HepG2 (cell line): ENCODE measurements around the gene TET2. TPM values are rescaled to one million over a fixed set of nuclear protein-coding genes. Genes with fewer than 3 reads are reported as not detected.

Experiments used
- ATAC-seq: fragments of 200-7000 bp; cut with Tn5 transposase; 3 replicates; pipeline ENCODE4 v1.9.1; 2020; ENCODE audit warnings: mild to moderate bottlenecking, moderate library complexity
- BruUV-seq: library from RNA; stranded (reverse); fragments of 400-500 nt; replicated peaks from 2 replicates; lab custom pipeline; 2021; lab: Mats Ljungman, UMichigan
- CTCF ChIA-PET: fragments of 300-600 bp; formaldehyde crosslinking; extraction: SDS; loops from one replicate; lab custom pipeline; 2021; ENCODE audit warnings: low total read pairs, inconsistent platforms, low intra/inter-chr PET ratio; lab: Yijun Ruan, JAX
- POLR2A ChIA-PET: fragments of 350-600 bp; sonication (Branson Sonifier 250); formaldehyde crosslinking; loops from one replicate; lab custom pipeline; 2020; ENCODE audit warnings: antibody characterized with exemption, inconsistent platforms; lab: Yijun Ruan, JAX
- DNase-seq: peaks from one replicate; pipeline ENCODE4 v3.0.0-alpha.2; 2015; ENCODE audit warnings: low spot score
- FAIRE-seq: peaks from 3 replicates; lab custom pipeline; 2011; peaks lifted over from hg19 to GRCh38; lab: Jason Lieb, UNC
- H2AFZ ChIP-seq: one replicate; pipeline ENCODE4 v1.6.1; 2011; ENCODE audit warnings: low read length, inconsistent platforms
- H3K27ac ChIP-seq: fragments of 300-600 bp; 3 replicates; pipeline ENCODE4 v1.8.0; 2011; ENCODE audit warnings: mixed run types, mild to moderate bottlenecking, mixed read lengths, low read length, inconsistent platforms; ENCODE audit not compliant: insufficient read depth; ENCODE audit errors: extremely low read length
- H3K27me3 ChIP-seq, 2 experiments: fragments of 200-600 bp in 1 of 2; 2 replicates in 1 of 2; 3 replicates in 1 of 2; pipeline versions ENCODE4 v1.6.0 to v1.8.0; 2011; ENCODE audit warnings: low read length in 2 of 2, mild to moderate bottlenecking in 2 of 2, moderate library complexity in 2 of 2, inconsistent platforms in 1 of 2; ENCODE audit not compliant: insufficient read depth in 2 of 2, control insufficient read depth in 1 of 2
- H3K36me3 ChIP-seq, 2 experiments: fragments of 200-600 bp in 1 of 2; replicated peaks in 1 of 2; 2 replicates in 1 of 2; 3 replicates in 1 of 2; pipeline versions ENCODE4 v1.5.1 to v1.8.0; 2011; ENCODE audit warnings: low read length in 2 of 2, inconsistent platforms in 1 of 2; ENCODE audit not compliant: insufficient read depth in 2 of 2, control insufficient read depth in 1 of 2
- H3K4me1 ChIP-seq: 2 replicates; pipeline ENCODE4 v1.5.1; 2012; ENCODE audit warnings: low read length, inconsistent platforms; ENCODE audit not compliant: insufficient read depth
- H3K4me2 ChIP-seq: 2 replicates; pipeline ENCODE4 v1.6.0; 2011; ENCODE audit warnings: low read depth, low read length, inconsistent platforms
- H3K4me3 ChIP-seq, 3 experiments: fragments of 200-600 bp in 1 of 3; sonication (generic), shearing (Covaris generic) in 1 of 3; replicated peaks in 1 of 3; 2 replicates each; pipeline ENCODE4 v1.5.1; 2011 to 2016; ENCODE audit warnings: low read length in 3 of 3, inconsistent platforms in 2 of 3, low read depth in 2 of 3, mild to moderate bottlenecking in 2 of 3, control low read depth in 1 of 3, mixed read lengths in 1 of 3; ENCODE audit not compliant: insufficient read depth in 1 of 3
- H3K79me2 ChIP-seq: one replicate; pipeline ENCODE4 v1.6.1; 2011; ENCODE audit warnings: low read length, inconsistent platforms; ENCODE audit not compliant: insufficient read depth
- H3K9ac ChIP-seq: 2 replicates; pipeline ENCODE4 v1.6.0; 2011; ENCODE audit warnings: mild to moderate bottlenecking, low read depth, low read length, inconsistent platforms; ENCODE audit not compliant: insufficient read depth
- H3K9me3 ChIP-seq: 2 replicates; pipeline ENCODE4 v1.5.1; 2012; ENCODE audit warnings: mild to moderate bottlenecking, low read length
- H4K20me1 ChIP-seq: 2 replicates; pipeline ENCODE4 v1.6.0; 2011; ENCODE audit warnings: inconsistent platforms, mild to moderate bottlenecking, low read length, moderate library complexity; ENCODE audit not compliant: insufficient read depth
- IKZF1 ChIP-seq: fragments of 450-650 bp; IDR thresholded peaks from 2 replicates; pipeline ENCODE4 v1.7.1; 2016
- NR2F2 ChIP-seq: IDR thresholded peaks from 2 replicates; pipeline ENCODE4 v1.6.1; 2012; ENCODE audit warnings: low read depth, inconsistent platforms, borderline replicate concordance
- POLR2AphosphoS5 ChIP-seq: IDR thresholded peaks from 2 replicates; pipeline ENCODE4 v1.6.1; 2012; ENCODE audit warnings: low read depth, low read length
- SMAD9 ChIP-seq: sonication (generic); formaldehyde crosslinking; IDR thresholded peaks from 2 replicates; pipeline ENCODE4 v1.5.1; 2020; ENCODE audit warnings: mild to moderate bottlenecking, missing genetic modification reagents
- SMARCC2 ChIP-seq: fragments of 450-650 bp; IDR thresholded peaks from 2 replicates; pipeline ENCODE4 v1.6.1; 2017; ENCODE audit warnings: antibody characterized with exemption, mild to moderate bottlenecking
- SNRNP70 ChIP-seq: fragments of 200-400 bp; formaldehyde crosslinking; IDR thresholded peaks from 2 replicates; pipeline ENCODE4 v1.6.1; 2017; ENCODE audit warnings: mild to moderate bottlenecking, low read depth, low read length, moderate library complexity
- SOX13 ChIP-seq, 3 experiments: fragments of 450-650 bp in 1 of 3; sonication (generic) in 1 of 3; formaldehyde crosslinking in 1 of 3; IDR thresholded peaks in 2 of 3; conservative IDR thresholded peaks in 1 of 3; 2 replicates each; pipeline versions ENCODE4 v1.5.0 to v1.6.1; 2016 to 2020; ENCODE audit warnings: antibody characterized with exemption in 1 of 3, mild to moderate bottlenecking in 1 of 3, missing compliant biosample characterization in 1 of 3, missing genetic modification reagents in 1 of 3, moderate library complexity in 1 of 3
- ZMYM3 ChIP-seq: sonication (generic); formaldehyde crosslinking; IDR thresholded peaks from 2 replicates; pipeline ENCODE4 v1.5.1; 2020; ENCODE audit warnings: mild to moderate bottlenecking, missing genetic modification reagents
- ZNF556 ChIP-seq: sonication (generic); formaldehyde crosslinking; IDR thresholded peaks from 2 replicates; pipeline ENCODE4 v1.4.0; 2020; ENCODE audit warnings: mild to moderate bottlenecking, missing genetic modification reagents, borderline replicate concordance
- ZNF660 ChIP-seq: sonication (generic); formaldehyde crosslinking; IDR thresholded peaks from 2 replicates; pipeline ENCODE4 v1.5.1; 2020; ENCODE audit warnings: mild to moderate bottlenecking, low read depth, missing genetic modification reagents, borderline replicate concordance
- ZSCAN20 ChIP-seq: sonication (generic); formaldehyde crosslinking; IDR thresholded peaks from 2 replicates; pipeline ENCODE4 v1.4.0; 2020; ENCODE audit warnings: missing genetic modification reagents, mild to moderate bottlenecking, borderline replicate concordance
- WGBS: methylation state at CpG from one replicate; pipeline ENCODE4 v1.1.6; 2017; ENCODE audit warnings: low lambda C conversion rate; 5-methylcytosine and 5-hydroxymethylcytosine counted together
- in situ Hi-C: cut with HindIII; loops from 2 replicates; pipeline ENCODE4 v1.10.0; 2017; ENCODE audit warnings: low pct_unique_long_range_greater_than_20kb; ENCODE audit not compliant: extremely low pct_ligation_motif_present
- intact Hi-C: fragments of 100-400 bp; cut with micrococcal nuclease; formaldehyde crosslinking; loops from one replicate; pipeline ENCODE4 v1.10.0; 2022; ENCODE audit not compliant: unreplicated experiment
- polyA plus RNA-seq, 8 experiments: library from polyadenylated mRNA; depleted of rRNA in 3 of 8; stranded (reverse) in 7 of 8; unstranded in 1 of 8; fragments of >200 nt; fragmentation: Illumina TruSeq in 4 of 8; extraction: Trizol in 4 of 8; gene quantifications; 2 replicates each; pipeline versions ENCODE4 v1.2.1 to v1.2.3, GENCODE V29; 2011 to 2016; ENCODE audit warnings: low read depth in 4 of 8, missing spikeins in 1 of 8, mixed read lengths in 1 of 8; ENCODE audit not compliant: insufficient read depth in 1 of 8
- total RNA-seq, 5 experiments: library from RNA; depleted of rRNA; stranded (reverse); fragments of >200 nt; fragmentation: Illumina TruSeq; extraction: Trizol; gene quantifications; 2 replicates each; pipeline ENCODE4 v1.2.3, GENCODE V29; 2016; ENCODE audit warnings: low read depth in 1 of 5
- TF ChIP-seq, protein P1 (sequence below): sonication (generic); formaldehyde crosslinking; conservative IDR thresholded peaks from 2 replicates; pipeline ENCODE4 v1.8.0; 2022; ENCODE audit warnings: mild to moderate bottlenecking, moderate library complexity, missing genetic modification reagents
- TF ChIP-seq, protein P2 (sequence below): sonication (generic); formaldehyde crosslinking; IDR thresholded peaks from 2 replicates; pipeline ENCODE4 v1.4.0; 2020; ENCODE audit warnings: missing genetic modification reagents
- TF ChIP-seq, protein P3 (sequence below): sonication (generic); formaldehyde crosslinking; IDR thresholded peaks from 2 replicates; pipeline ENCODE4 v1.5.0; 2020; ENCODE audit warnings: mild to moderate bottlenecking, missing genetic modification reagents, borderline replicate concordance
- TF ChIP-seq, protein P4 (sequence below): IDR thresholded peaks from 2 replicates; pipeline ENCODE4 v1.6.1; 2016; ENCODE audit warnings: low read depth, control low read depth

TET2 gene
- total and polyA plus RNA-seq, 2 of the 13 experiments (the other 11 are each of a cell fraction or from before 2014, with no cell fraction given), result 4.7 to 4.8 TPM

DNA sequence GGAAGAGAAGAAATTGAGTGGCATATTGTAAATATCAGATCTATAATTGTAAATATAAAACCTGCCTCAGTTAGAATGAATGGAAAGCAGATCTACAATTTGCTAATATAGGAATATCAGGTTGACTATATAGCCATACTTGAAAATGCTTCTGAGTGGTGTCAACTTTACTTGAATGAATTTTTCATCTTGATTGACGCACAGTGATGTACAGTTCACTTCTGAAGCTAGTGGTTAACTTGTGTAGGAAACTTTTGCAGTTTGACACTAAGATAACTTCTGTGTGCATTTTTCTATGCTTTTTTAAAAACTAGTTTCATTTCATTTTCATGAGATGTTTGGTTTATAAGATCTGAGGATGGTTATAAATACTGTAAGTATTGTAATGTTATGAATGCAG, 132.6 kb downstream of the TET2 start:
- Histone ChIP-seq H3K9me3 (no peaks in the 10 kb centered on the region), H3K27me3 (no peaks in the 10 kb centered on the region), H4K20me1 (no peaks in the 10 kb centered on the region), H2AFZ (no peak overlapping the region), H3K4me1 (no peaks in the 10 kb centered on the region), H3K4me2 (no peak overlapping the region), H3K9ac (no peak overlapping the region), H3K79me2 (no peaks in the 10 kb centered on the region), H3K27ac (no peak overlapping the region), H3K4me3 (no peak overlapping the region), H3K36me3 (peaks cover 7 to 15% of the 10 kb centered on the region in 2 experiments; a peak in 4 of 5 replicates)
- TF ChIP-seq SNRNP70 (no peak), ZNF556 (CRISPR knock-in tag) (no peak), ZSCAN20 (CRISPR knock-in tag) (no peak), SOX13 (IDR thresholded peaks at IDR 0.05) (no peak), SOX13 (CRISPR knock-in tag; conservative IDR thresholded peaks at IDR 0.05 in 1 of 2, IDR thresholded peaks at IDR 0.05 in 1 of 2) (no peak), IKZF1 (no peak), ZNF660 (no peak), NR2F2 (no peak), SMARCC2 (no peak), ZMYM3 (CRISPR knock-in tag) (no peak), SMAD9 (CRISPR knock-in tag) (no peak), POLR2AphosphoS5 (no peak)
- TF ChIP-seq, protein P1, sequence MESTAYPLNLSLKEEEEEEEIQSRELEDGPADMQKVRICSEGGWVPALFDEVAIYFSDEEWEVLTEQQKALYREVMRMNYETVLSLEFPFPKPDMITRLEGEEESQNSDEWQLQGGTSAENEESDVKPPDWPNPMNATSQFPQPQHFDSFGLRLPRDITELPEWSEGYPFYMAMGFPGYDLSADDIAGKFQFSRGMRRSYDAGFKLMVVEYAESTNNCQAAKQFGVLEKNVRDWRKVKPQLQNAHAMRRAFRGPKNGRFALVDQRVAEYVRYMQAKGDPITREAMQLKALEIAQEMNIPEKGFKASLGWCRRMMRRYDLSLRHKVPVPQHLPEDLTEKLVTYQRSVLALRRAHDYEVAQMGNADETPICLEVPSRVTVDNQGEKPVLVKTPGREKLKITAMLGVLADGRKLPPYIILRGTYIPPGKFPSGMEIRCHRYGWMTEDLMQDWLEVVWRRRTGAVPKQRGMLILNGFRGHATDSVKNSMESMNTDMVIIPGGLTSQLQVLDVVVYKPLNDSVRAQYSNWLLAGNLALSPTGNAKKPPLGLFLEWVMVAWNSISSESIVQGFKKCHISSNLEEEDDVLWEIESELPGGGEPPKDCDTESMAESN (CRISPR knock-in tag), result no peak
- TF ChIP-seq, protein P2, sequence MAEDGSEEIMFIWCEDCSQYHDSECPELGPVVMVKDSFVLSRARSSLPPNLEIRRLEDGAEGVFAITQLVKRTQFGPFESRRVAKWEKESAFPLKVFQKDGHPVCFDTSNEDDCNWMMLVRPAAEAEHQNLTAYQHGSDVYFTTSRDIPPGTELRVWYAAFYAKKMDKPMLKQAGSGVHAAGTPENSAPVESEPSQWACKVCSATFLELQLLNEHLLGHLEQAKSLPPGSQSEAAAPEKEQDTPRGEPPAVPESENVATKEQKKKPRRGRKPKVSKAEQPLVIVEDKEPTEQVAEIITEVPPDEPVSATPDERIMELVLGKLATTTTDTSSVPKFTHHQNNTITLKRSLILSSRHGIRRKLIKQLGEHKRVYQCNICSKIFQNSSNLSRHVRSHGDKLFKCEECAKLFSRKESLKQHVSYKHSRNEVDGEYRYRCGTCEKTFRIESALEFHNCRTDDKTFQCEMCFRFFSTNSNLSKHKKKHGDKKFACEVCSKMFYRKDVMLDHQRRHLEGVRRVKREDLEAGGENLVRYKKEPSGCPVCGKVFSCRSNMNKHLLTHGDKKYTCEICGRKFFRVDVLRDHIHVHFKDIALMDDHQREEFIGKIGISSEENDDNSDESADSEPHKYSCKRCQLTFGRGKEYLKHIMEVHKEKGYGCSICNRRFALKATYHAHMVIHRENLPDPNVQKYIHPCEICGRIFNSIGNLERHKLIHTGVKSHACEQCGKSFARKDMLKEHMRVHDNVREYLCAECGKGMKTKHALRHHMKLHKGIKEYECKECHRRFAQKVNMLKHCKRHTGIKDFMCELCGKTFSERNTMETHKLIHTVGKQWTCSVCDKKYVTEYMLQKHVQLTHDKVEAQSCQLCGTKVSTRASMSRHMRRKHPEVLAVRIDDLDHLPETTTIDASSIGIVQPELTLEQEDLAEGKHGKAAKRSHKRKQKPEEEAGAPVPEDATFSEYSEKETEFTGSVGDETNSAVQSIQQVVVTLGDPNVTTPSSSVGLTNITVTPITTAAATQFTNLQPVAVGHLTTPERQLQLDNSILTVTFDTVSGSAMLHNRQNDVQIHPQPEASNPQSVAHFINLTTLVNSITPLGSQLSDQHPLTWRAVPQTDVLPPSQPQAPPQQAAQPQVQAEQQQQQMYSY (CRISPR knock-in tag), result no peak
- TF ChIP-seq, protein P3, sequence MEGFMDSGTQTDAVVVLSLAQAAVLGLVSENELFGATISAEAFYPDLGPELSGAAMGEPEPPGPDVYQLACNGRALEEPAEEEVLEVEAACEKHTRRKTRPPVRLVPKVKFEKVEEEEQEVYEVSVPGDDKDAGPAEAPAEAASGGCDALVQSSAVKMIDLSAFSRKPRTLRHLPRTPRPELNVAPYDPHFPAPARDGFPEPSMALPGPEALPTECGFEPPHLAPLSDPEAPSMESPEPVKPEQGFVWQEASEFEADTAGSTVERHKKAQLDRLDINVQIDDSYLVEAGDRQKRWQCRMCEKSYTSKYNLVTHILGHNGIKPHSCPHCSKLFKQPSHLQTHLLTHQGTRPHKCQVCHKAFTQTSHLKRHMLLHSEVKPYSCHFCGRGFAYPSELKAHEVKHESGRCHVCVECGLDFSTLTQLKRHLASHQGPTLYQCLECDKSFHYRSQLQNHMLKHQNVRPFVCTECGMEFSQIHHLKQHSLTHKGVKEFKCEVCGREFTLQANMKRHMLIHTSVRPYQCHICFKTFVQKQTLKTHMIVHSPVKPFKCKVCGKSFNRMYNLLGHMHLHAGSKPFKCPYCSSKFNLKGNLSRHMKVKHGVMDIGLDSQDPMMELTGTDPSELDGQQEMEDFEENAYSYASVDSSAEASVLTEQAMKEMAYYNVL (CRISPR knock-in tag), result no peak
- TF ChIP-seq, protein P4, sequence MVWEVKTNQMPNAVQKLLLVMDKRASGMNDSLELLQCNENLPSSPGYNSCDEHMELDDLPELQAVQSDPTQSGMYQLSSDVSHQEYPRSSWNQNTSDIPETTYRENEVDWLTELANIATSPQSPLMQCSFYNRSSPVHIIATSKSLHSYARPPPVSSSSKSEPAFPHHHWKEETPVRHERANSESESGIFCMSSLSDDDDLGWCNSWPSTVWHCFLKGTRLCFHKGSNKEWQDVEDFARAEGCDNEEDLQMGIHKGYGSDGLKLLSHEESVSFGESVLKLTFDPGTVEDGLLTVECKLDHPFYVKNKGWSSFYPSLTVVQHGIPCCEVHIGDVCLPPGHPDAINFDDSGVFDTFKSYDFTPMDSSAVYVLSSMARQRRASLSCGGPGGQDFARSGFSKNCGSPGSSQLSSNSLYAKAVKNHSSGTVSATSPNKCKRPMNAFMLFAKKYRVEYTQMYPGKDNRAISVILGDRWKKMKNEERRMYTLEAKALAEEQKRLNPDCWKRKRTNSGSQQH (CRISPR knock-in tag), result no peak
- DNase-seq, result no peak
- intact Hi-C loops, result no loop called here
- in situ Hi-C loops, result no loop called here
- ChIA-PET POLR2A (no interaction called here), CTCF (no interaction called here)
- BruUV-seq, result no TSS peak
- no peak for FAIRE-seq
- ATAC-seq, result no peak
- 97% methylated on average over 1 of the region's 1 CpG for WGBS
